Lower leg skin (tissue), 4 donors: ENCODE results near the gene GLS. TPM values are rescaled to one million over a fixed set of nuclear protein-coding genes. Genes with fewer than 3 reads are reported as not detected.
"Not testable (repeated sequence)": the region's sequence is repeated elsewhere in the genome, so short reads cannot be mapped to it uniquely, and the experiment has no call there.

Experiments used
- DNase-seq, 2 donors: peaks; one replicate each; pipeline ENCODE4 v3.0.0-alpha.2; 2019; ENCODE audit warnings: low spot score in 2 of 2
- H3K4me3 ChIP-seq: fragments of 200-600 bp; sonication (generic); 2 replicates; pipeline ENCODE4 v1.5.1; 2017; ENCODE audit warnings: mild to moderate bottlenecking, low read depth; ENCODE audit not compliant: poor library complexity, severe bottlenecking
- POLR2A ChIP-seq, 2 donors: fragments of 450-650 bp; IDR thresholded peaks; one replicate each; pipeline ENCODE4 v1.6.1; 2016 to 2017; ENCODE audit warnings: antibody characterized with exemption in 2 of 2, mild to moderate bottlenecking in 1 of 2, moderate library complexity in 1 of 2
- WGBS, 2 donors: methylation state at CpG; one replicate each; pipeline ENCODE4 v1.1.5; 2018; 5-methylcytosine and 5-hydroxymethylcytosine counted together
- intact Hi-C: fragments of 100-400 bp; cut with DNase I; formaldehyde crosslinking; loops from one replicate; pipeline ENCODE4 v1.15.0; 2023; ENCODE audit warnings: low total_unique reads
- total RNA-seq, 4 donors: library from RNA; depleted of rRNA; stranded (reverse); fragments of >200 nt; gene quantifications; one replicate each; pipeline ENCODE4 v1.1.0, GENCODE V29; 2016
- TF ChIP-seq, protein P1 (sequence below), 3 donors: fragments of 450-650 bp; IDR thresholded peaks; one replicate each; pipeline ENCODE4 v1.5.1; 2016; ENCODE audit warnings: antibody characterized with exemption in 3 of 3, mild to moderate bottlenecking in 3 of 3, moderate library complexity in 2 of 3

GLS gene
- total RNA-seq, 4 donors from 2014 or later, result 55.3 to 86.2 (median 67.6) TPM

DNA sequence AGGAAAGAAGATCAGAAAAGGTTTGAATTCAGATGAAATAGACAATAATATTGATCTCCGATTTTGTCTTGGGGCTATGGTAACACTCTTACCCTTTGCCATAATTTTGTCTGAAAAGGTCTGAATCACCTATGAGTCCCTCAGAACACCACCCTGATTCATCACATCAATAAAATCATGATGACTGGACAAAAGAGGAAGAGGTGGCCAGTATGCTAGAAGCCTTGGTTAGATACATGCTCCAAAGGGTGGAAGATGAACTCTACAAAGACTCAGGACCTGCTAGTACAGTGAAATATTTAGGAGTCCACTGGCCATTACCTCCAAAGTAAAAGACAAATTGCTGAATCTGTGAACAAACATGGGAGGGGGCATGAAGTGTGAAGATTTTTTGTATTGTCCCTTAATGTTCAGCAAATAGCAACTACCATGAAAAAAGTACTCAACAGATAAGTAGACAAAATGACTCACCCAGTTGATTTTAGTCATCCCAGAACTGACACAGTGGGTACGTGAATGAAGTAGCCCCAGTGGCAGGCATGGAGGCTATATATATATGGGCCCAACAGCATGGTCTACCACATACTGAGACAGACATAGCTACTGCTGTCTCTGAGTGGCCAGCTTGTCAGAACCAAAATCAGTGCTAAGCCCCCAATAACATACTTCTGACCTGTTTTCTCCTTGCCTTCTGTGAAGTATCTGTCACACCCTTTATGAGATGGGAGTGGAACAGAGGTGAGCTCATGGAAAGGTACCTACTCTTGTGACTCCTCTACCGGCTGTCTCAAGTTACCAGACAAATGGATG lies 36.5 kb upstream of the GLS start:
- TF ChIP-seq, protein P1, sequence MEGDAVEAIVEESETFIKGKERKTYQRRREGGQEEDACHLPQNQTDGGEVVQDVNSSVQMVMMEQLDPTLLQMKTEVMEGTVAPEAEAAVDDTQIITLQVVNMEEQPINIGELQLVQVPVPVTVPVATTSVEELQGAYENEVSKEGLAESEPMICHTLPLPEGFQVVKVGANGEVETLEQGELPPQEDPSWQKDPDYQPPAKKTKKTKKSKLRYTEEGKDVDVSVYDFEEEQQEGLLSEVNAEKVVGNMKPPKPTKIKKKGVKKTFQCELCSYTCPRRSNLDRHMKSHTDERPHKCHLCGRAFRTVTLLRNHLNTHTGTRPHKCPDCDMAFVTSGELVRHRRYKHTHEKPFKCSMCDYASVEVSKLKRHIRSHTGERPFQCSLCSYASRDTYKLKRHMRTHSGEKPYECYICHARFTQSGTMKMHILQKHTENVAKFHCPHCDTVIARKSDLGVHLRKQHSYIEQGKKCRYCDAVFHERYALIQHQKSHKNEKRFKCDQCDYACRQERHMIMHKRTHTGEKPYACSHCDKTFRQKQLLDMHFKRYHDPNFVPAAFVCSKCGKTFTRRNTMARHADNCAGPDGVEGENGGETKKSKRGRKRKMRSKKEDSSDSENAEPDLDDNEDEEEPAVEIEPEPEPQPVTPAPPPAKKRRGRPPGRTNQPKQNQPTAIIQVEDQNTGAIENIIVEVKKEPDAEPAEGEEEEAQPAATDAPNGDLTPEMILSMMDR (IDR thresholded peaks at IDR 0.05), result no peak
- no peak for TF ChIP-seq POLR2A (IDR thresholded peaks at IDR 0.05)
- no peak for DNase-seq
- intact Hi-C loops, result no loop called here
- WGBS, 2 donors, result 88 to 92% methylated on average over 3 of the region's 3 CpGs
- no peak overlapping the region for H3K4me3 ChIP-seq

DNA sequence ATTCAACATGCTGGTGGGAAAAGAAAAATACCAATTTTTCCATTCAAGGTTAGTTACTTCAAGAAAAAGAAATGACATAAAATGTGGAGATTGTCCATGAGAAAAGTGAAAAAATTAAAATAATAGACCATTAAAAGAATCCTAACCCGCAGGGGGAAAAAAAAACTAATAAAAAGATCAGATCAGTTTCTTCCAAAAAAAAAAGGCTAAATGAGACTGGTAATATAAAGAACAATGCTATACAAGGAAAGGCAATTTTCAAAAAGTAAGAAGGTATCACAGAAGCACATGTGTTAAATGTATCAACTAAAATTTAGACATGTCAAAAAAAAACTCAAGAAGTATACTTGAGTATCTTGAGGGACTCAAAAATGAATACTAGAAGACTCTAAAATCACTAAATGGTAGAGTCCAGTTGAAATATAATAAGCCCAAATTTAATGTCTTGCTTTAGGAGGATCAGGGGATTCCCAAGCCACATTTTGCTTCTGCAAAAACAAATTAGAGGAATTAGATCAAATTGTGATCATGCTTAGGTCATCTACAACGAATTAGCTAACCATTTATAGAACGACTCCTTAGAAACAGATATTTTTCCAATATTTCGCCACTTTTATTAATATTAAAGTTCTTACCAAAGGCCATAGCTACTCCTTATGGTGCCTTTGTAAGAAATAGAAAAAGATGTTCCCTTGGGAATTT lies 35.8 kb upstream of the GLS start:
- 85 to 90% methylated on average over 4 of the region's 4 CpGs for WGBS, 2 donors
- DNase-seq, result no peak
- TF ChIP-seq, protein P1 (IDR thresholded peaks at IDR 0.05), result no peak
- TF ChIP-seq POLR2A (IDR thresholded peaks at IDR 0.05), result no peak
- H3K4me3 ChIP-seq, result no peak overlapping the region
- intact Hi-C loops, result no loop called here

DNA sequence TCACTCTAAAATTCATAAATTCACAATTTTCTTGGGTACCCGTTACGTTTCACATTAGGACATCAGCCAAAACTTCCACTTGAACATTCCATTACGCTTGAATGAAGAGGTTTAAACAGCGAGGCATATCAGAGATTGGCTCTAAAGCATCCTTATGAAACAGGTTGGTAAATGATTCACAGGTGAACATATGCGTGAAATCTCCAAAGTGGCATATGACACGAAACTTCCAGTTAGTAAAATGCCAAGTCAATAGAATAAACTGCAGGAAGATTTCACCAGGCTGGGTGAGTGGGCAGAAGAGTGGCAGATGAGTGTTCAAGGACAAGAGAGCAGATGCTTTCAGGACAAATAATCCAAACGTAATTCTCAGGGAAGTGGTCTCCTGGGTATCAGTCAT lies 33.9 kb upstream of the GLS start:
- 71 to 76% methylated on average over 7 of the region's 7 CpGs for WGBS, 2 donors
- no peak for TF ChIP-seq POLR2A (IDR thresholded peaks at IDR 0.05)
- TF ChIP-seq, protein P1 (IDR thresholded peaks at IDR 0.05), result no peak
- no peak for DNase-seq
- H3K4me3 ChIP-seq, result no peak overlapping the region
- intact Hi-C loops, result no loop called here

DNA sequence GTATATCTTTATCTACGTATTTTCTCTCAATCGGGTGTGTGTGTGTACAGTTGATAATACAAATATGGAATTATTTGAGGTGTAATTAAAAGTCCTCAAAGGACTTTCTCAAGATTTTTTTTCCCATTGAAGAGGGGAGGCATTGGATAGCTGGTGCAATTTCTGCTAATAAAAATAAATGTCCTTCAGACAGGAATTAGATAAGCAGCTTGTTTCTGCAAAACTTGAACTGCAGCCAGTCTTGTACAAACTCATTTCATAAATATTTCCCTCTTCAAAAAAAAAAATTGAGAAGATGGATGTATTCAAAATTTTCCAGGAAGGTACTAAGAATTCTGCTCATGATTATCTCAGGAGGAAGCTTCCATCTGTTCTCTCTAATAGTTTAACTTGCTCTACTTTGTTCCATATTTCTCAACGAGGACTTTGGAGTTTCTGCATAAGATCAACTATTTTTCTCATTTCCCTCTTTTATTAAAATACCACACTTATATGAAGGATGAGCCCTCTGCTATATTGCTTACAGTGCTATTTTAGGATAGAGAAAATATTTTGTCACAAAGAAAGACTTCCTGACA lies 33.0 kb upstream of the GLS start:
- intact Hi-C loops, result no loop called here
- TF ChIP-seq, protein P1 (IDR thresholded peaks at IDR 0.05), result no peak
- TF ChIP-seq POLR2A (IDR thresholded peaks at IDR 0.05), result no peak
- 58% methylated on average over 3 of the region's 3 CpGs for WGBS, 2 donors
- H3K4me3 ChIP-seq, result no peak overlapping the region
- no peak for DNase-seq

DNA sequence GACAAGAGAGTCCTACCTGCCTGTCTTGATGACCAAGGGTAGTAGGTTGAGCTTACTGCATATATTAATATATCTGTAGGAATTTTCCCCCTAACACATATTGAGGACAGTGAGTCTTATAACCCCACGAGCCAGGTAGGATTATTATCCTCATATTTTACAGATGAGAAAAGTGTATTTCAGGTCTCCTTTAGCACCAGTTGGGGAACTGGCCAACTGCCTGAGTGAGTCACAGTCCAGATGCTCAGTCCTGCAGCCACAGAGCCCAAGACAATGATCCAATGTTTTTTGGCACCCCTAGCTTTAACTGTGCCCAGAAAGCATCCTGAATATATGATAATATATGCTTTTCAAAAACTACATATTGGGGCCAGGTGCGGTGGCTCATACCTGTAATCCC lies 30.8 kb upstream of the GLS start:
- H3K4me3 ChIP-seq, result no peak overlapping the region
- intact Hi-C loops, result no loop called here
- no peak for DNase-seq
- WGBS, 2 donors, result 60 to 76% methylated on average over 2 of the region's 2 CpGs
- TF ChIP-seq POLR2A (IDR thresholded peaks at IDR 0.05), result no peak
- TF ChIP-seq, protein P1 (IDR thresholded peaks at IDR 0.05), result no peak

DNA sequence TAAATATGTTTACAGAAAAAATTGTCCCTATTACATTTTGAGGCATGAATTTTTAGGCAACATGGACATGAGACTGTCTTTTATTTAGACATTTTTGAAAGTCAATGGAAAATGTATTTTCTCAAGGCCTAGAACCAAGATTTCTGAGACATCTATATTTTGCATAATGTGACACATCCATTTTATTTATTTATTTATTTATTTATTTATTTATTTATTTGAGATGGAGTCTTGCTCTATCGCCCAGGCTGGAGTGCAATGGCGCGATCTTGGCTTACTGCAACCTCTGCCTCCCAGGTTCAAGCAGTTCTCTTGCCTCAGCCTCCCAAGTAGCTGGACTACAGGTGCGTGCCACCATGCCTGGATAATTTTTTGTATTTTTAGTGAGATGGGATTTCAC lies 27.6 kb upstream of the GLS start:
- H3K4me3 ChIP-seq, intact Hi-C loops, DNase-seq: not testable (repeated sequence)
- WGBS, 2 donors, result 74 to 98% methylated on average over 4 of the region's 4 CpGs
